ENCODE results near the gene STK4.

The STK4 gene

GRCh38 chr20:45034436-45034835, 68.1 kb downstream of the STK4 start:
- no peak for DNase-seq

DNA sequence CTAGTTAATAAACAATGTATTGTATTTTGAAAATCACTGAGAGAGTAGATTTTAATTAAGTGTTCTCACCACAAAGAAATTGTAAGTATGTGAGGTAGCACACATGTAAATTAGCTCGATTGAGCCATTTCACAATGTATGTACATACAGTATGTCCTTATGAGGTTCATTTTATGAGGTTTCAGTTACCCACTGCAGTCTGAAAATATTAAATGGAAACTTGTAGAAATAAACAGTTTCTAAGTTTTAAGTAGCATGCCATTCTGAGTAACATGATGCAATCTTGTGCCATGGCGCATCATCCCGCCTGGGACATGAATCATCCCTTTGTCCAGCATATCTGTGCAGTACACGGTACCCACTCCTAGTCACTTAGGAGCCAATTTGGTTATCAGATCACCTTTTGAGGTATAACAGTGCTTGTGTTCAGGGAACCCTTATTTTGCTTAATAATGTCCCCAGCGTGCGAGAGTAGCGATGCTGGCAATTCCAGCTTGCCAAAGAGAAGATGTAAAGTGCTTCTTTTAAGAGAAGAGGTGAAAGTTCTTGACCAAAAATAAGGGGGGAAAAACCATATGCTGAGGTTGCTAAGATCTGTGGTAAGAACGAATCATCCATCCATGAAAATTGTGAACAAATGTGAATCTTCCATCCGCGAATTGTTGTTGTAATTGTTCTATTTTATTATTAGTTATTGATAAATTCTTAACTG, 69.9 kb downstream of the STK4 start:
- DNase-seq: no peak

- DNase-seq: no peak
Observed at GRCh38 chr20:45037050-45037449, 70.7 kb downstream of the STK4 start.

DNA sequence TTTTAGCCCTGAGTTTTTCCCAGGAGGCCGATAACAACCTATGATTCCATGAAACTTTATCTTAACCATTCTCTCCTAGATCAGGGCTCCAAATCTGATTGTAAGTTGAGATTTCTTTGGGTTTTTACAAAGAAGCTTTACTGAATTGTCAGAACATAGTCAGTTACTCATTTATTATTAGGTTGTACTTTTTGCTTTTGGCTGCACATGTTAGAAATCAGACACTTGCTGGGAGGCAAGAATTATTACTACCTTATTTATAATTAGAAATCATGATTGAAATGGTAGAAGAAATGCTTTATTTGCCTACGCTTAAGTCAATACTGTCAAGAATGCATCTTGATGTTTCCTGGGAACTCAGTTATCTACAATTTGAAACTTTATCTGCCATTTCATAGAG, 71.3 kb downstream of the STK4 start:
- no peak for DNase-seq

DNA sequence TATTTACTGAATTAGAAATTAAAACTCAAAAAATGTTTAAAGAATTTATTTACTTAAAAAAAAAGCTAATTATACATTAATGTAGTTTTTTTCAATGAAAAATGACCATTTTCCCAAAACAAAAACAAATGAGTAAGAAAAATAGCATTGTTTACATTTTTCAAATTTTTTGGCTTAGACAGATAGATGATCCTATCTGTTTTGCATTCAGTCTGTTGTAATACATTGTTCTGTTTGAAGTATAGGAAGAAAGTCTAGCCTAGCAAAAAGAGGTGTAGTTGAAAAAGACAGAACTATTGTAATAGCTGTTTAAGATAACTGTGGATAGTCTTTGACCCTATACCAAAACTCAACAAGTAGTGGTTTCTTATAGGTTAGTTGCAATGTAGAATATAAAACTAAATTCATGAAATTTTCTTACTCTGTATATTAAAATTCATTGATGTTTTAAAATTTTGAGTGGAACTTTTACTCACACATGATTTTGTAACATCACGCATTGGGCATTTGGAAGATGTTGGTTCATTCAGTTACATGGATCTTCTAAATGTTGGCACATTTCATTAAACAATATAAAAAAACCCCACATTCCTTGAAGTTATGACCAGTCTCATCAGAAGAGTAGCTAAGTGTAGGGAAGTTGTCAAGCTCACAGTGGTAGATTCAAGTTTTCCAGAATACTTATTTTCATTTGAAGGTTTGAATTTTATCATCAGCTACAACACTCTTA, 72.6 kb downstream of the STK4 start:
- DNase-seq: no peak

GRCh38 chr20:45039475-45039820, 73.1 kb downstream of the STK4 start:
- no peak for DNase-seq

DNA sequence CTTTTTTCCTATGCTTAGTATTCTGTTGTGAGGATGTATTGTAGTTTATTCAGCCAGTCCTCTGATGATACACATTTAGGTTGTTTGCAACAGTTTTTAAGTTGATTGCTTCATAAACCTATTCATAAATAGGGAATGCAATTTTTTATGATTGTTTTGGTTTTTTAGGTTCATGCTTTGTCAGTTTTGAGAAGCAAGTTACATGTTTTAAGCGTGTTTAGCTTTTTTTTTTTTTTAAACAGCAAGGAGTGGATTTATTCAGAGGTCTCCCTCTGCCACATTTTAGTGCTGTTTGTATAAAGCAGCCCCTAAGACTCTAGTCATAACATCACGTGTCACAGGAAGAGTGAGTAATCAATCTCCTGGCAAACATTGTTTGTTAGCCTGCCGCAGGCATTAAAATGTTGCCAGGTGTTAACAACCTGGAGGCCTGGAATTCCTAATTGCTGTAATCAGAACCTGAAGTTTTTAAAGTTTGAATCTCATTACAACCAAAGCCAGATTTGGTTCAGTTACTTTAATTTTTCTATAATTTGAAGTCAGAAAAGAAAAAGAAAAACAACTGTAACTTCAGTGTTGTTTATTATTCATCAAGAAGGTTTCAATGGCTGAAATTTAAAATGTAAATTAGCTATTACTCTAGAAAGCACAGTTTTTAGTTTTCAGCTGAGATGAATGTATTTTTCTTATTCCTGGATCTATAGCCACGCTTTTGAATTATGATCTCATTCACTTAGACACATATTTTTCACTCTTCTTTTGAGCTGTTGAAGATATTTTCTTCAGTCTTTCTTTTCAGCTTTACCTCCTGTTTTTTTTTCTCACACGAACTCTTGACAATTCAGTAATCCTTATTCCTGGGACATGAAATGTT, 75.4 kb downstream of the STK4 start:
- DNase-seq: no peak

- DNase-seq: no peak
Observed at GRCh38 chr20:45042978-45043377, 76.7 kb downstream of the STK4 start.

- DNase-seq: no peak
Observed at GRCh38 chr20:45044084-45044573, 77.8 kb downstream of the STK4 start.

GRCh38 chr20:45044601-45045000, 78.3 kb downstream of the STK4 start:
- no peak for DNase-seq

- no peak for DNase-seq
Observed at GRCh38 chr20:45047581-45048119, 81.3 kb downstream of the STK4 start.

GRCh38 chr20:45049438-45049837, 83.1 kb downstream of the STK4 start:
- DNase-seq: no peak

- DNase-seq: no peak
Observed at GRCh38 chr20:45049904-45050471, 83.7 kb downstream of the STK4 start.

DNA sequence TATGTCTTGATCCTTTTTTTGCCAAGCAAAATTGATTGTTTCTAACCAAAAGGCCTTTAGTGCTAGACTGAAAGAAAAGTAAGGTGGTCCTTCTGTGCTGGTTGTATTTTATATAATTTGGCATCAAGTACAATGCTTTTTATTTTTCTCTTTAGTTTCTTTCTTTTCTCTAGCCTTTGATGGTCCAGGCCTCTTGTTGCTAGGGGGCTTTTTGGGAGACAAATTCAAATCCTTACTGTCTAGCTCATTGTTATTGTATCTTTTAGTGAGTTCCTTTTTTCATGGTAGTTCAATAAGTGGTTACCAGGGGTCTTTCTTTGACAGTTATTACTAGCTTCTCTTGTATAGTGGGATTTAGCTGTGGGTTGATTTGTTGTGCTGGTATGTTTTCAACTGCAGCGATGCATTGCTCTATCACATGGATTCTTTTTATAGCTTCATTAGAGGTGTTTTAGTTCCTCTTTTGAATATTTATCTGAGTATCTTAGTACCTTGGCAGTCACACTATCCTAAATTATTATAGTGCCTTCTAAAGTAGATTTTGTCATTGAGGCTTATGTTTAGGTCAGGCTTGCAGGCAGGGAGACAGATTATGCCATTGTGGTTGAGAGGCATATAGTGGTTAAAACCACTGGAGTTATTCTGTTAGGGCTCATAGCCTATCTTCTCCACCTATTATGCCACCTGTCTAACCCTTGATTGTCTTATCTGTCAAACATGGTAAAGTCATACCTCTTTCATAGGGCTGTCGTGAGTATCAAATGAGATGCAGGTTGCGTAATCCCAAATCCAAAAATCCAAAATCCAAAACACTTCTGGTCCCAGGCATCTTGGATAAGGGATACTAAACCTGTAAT, 85.1 kb downstream of the STK4 start:
- DNase-seq: no peak

DNA sequence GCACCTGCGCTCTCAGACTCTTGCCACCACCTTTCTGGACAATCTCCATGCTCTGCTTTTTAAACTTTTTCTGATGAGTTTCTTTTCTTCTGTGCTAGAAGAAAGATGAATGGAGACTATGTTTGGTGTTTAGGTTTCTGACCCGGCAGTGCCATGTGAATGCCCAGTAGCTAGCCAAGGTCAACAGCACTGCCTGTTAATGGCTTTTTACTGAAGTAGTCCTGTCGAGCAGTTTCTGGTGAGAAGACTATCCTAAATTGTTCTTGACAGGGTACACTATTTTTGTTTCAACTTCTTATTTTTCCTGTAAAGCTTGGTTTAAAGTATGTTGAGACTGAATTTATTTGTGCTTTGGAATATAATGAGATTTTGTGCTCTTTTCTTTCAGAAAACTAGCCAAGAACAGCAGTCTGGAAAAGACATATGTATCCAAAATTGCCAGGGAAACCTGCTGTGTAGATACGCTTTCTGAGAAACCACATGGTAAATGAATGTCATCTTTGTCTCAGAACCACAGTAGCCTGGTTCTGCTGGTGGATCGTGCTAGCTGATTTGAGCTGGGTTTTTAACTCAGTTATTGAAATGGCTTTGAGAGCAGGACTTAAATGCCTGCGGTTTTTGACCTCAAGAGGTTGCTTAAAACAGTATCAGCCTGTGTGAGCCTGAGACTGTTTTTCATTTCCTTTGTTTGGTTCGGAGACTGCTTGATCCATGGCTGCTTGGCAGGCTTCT, 86.6 kb downstream of the STK4 start:
- no peak for DNase-seq

GRCh38 chr20:45053430-45054351, 87.4 kb downstream of the STK4 start:
- DNase-seq: no peak

- no peak for DNase-seq
Observed at GRCh38 chr20:45055056-45055455, 88.7 kb downstream of the STK4 start.

GRCh38 chr20:45056473-45057173, 90.3 kb downstream of the STK4 start:
- DNase-seq: no peak

DNA sequence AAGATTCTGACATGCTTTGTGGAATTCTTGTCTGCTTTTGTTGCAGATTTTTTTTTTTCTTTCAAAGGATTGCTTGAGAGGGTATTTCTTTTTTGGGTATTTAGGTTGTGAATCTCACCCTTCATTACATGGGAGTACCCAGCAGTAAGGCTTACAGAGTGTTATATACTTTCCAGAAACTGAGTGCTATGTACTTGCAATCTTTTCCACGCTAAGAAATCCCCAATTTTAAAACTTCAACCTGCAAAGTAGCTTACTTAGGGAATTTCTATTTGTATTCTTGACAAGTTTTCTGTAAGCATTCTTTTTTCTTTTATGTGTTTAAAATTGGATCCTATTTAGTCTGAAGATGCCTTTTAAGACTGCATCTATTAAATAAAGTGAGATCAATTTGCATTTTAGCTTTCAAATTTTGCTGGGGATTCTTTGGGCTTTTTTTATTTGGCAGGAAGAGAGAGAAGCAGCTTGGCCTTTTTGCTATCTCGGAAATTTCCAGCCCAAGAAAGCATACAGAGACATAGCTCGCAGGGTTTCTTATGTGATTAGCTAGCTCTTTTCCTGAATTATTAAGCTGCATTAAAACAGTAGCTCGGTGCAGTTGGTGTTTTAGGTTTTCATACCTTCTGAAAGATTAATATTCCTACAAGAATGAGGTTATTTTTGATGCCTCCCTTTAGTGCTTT, 92.0 kb downstream of the STK4 start:
- no peak for DNase-seq

Measured in NCI-H1417 treated with DMSO at 0.1 percent for 48 hours (cell line).